Inflammatory macrophage (primary cell): ENCODE results near the gene TLX1.
A peak's percentile ranks its signal among the peaks of the same experiment; 100 is the strongest.

ENCODE experiments used
- DNase-seq, 2 donors: peaks; one replicate each; pipeline ENCODE4 v3.0.0-alpha.2; 2020 to 2022

TLX1 gene

GRCh38 chr10:101134299-101135127, 3.4 kb downstream of the TLX1 start:
- no peak for DNase-seq

DNA sequence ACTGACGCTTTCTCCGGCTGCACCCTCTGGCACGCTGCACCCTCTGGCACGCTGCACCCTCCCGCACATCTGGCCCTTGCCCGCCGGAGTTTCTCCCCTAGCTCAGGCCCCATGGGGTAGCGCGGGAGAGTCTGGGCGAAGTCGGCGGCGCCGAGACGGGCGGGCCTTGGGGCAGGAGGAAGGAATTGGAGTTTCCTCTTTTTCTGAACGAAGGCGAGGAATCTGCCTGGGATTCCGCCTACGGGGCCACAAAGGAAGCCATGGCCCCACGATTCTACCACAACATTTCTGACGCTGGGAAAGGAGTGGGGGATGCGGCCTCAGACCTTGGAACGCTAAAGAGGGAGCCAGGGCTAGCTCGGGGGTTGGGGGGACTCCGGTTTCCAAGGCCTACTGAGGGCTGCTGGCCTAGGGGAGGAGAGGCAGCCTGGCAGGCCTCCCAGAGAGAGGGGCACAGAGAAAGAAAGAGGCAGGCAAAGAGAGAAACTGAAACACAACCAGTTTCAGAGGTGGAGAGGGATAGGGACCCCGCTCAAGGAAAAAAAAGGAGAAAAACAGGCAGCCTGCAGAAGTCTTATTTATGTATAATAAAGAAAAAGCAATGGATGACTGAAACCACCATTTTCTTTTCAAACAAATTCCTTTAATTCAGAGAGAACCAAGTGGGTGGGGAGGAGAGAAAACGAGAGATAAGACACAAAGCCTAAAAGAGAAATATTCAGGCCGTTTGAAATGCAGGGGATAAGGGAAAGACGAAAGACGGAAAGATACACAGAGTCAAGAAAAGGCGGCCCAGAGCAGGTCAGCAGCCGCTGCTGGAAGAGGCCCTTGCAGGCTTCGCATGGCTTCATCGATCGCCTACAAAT, 4.3 kb downstream of the TLX1 start:
- peak; percentile 59 to 71 for DNase-seq

GRCh38 chr10:101136007-101136707, 5.1 kb downstream of the TLX1 start:
- DNase-seq, result no peak

GRCh38 chr10:101136708-101137121, 5.6 kb downstream of the TLX1 start:
- DNase-seq, result no peak

GRCh38 chr10:101137271-101137670, 6.2 kb downstream of the TLX1 start:
- DNase-seq, result no peak

GRCh38 chr10:101138788-101139420, 7.8 kb downstream of the TLX1 start:
- no peak for DNase-seq

- peak in 1 of 2 donors; percentile 24 for DNase-seq
These were observed 8.4 kb downstream of the TLX1 start for GRCh38 chr10:101139421-101139911.

DNA sequence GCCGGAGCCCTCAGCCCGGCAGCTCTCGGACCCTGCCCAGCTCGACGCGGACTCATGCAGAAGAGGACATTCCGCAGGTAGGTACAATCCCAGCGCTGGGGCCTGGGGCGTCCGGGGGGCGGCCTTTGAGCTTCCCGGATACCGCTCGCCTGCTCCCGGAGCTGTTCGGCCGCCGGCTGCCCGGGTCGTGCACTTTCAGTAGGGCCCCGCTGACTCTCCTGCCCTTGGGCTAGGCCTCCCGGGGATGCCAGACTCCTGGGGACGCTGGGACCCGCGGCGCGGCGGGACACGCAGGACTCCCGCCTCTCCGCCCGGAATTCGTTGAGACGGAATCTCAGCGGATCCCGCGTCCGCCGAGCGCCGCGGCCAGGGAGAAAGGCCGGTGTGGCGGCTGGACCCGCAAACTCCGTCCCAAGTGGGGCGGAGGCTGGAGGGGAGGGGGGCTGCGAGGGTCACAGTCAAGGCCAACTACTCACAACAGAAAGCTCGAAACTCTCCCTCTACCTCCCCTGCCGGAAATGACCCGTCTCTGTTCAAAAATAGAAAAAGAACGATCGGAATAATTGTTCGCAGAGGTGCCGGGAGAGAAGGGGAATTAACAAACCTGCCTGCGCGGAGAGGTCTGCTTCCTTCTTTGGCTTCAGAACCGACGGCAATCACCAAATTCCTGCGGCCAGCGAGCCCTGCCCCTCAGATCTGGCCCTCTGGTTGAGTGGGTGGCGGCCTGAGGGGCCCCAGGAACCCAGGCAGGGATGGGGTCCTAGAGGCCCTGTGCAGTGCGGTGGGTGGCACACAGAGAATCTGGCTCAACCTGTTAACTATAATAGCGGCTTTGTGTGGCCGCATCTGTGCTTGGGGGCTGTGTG, 9.2 kb downstream of the TLX1 start:
- no peak for DNase-seq

- no peak for DNase-seq
These were observed 10.0 kb downstream of the TLX1 start for GRCh38 chr10:101140950-101141615.

DNA sequence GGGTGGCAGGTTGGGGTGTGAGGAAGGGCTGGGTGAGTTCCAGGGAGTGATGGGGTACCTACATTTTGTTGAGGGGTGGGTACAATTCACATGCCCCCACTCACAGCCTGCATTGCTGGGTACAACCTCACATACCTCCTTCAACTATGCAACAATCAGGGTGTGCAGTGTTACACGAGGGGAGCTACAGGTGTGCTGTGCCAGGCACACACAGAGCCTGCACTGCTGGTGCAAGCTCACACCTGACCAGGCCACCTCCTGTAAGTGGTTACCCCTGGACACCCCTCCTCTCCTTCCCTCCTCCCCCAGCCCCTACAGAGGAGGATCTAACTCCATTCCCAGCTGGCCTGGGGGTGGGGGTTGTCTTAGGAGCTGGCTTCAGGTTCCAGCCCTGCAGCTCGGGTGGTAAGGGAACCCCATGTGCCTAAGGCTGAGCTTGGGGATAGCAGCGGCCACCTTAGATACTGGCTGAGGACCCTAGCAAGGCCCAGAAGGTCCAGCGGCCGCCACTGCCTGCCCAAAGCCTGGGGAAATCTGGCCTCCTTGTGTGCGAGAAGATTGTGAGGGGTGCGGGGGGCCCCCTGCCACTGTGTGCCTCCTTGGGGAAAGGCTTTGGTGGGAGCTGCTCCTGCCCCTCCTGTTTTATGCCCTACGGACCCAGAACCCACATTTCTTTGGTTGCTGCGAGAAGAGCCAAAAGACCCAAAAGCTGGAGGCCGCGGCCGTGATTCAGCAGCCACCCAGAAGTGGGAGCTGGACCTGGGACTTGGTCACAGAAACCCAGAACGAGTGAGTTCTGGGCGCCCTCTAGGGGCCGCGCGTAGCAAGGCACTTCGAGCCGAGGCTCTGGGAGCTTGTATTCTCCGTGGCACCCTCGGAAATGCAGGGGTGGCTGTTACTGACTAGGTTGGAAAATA, 10.8 kb downstream of the TLX1 start:
- peak; percentile 92 to 94 for DNase-seq

- DNase-seq, result peak in 1 of 2 donors; percentile 18
These were observed 11.6 kb downstream of the TLX1 start for GRCh38 chr10:101142533-101143344.

DNA sequence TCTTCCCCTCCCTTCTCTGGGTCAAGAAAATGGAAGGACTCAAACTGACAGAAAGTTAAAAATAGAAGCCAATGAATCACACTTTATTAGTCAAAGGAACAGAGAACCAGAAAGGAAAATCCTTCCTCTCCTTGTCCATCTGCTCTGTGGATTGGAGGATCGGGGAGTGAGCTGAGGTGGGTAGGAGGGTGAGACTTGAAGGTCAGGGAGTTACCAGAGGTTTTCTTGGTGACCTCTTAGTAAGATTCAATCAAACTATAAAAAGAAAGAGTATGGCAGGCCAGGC, 12.2 kb downstream of the TLX1 start:
- DNase-seq, result no peak

DNA sequence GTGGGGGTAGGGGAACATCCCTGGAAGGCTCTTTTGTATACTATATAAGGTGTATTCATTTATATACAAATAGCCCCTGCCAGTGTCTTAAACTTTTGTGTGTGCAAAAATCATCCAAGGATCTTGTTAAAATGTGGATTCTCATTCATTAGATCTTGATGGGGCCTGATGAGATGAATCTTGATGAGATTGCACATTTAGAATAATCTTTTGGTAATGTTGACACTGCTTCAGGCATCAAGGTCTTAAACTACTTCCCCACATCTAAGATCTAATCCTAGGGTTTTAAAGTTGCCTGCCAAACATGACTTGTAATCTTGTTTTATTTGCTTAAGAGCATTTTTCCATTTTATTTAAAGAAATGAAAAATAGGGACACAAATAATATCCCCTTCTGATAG, 13.0 kb downstream of the TLX1 start:
- no peak for DNase-seq

- no peak for DNase-seq
These were observed 14.0 kb downstream of the TLX1 start for GRCh38 chr10:101145145-101145544.

DNA sequence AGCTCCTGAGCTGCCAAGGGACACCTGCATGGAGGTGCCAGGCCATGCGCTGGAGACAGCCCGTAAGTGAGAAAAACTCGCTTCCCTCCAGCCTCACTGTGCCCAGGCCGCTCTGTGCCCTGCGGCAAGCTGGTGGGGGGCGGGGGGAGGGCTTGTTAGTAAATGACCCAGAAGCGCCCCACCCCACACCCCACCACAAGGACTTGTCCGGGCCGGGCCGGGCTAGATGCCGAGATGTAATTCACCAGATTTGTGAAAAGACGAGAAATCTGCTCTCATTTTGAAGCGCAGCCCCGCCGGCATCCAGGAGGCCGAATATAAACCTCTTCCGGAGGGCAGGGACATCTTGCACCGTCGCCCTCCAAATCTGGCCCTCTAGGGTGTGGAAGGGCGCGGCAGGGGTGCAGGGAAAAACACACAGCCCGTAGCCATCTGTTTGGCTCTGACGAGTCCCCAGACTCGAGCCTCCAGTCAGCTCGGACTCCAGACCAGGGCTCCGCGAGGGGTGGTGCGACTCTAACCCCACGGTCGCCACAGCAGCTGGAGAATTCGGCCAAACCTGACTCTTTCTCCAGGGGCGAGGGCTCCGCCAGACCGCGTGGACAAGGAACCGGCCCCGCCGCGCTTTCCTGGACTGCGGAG, 14.8 kb downstream of the TLX1 start:
- DNase-seq, result no peak

- DNase-seq, result no peak
These were observed 15.5 kb downstream of the TLX1 start for GRCh38 chr10:101146392-101147251.

- DNase-seq, result no peak
These were observed 20.3 kb downstream of the TLX1 start for GRCh38 chr10:101151395-101151794.
